Activated CD8-positive, alpha-beta T cell treated with anti-CD3 and anti-CD28 coated beads for 36 hours (primary cell): ENCODE results near the gene SASH1. TPM values are rescaled to one million over a fixed set of nuclear protein-coding genes. Genes with fewer than 3 reads are reported as not detected.

Experiments
- ATAC-seq: fragments of 200-7000 bp; cut with Tn5 transposase; one replicate; pipeline ENCODE4 v1.10.0; 2021; ENCODE audit warnings: mild to moderate bottlenecking, moderate library complexity
- CTCF ChIA-PET: fragments of 350-600 bp; sonication (Branson Sonifier 250); formaldehyde crosslinking; loops from one replicate; lab custom pipeline; 2021; ENCODE audit warnings: antibody characterized with exemption; lab: Charles Lee
- POLR2A ChIA-PET: fragments of 350-600 bp; sonication (Branson Sonifier 250); formaldehyde crosslinking; loops from one replicate; lab custom pipeline; 2021; ENCODE audit warnings: antibody characterized with exemption; lab: Charles Lee
- DNase-seq: peaks from one replicate; pipeline ENCODE4 v3.0.0-alpha.2; 2020
- H3K27ac Mint-ChIP-seq: one replicate; pipeline ENCODE4 v1.8.0; 2021; ENCODE audit warnings: mild to moderate bottlenecking, mixed read lengths
- H3K27me3 Mint-ChIP-seq: one replicate; pipeline ENCODE4 v1.8.0; 2021; ENCODE audit warnings: mixed read lengths
- H3K36me3 Mint-ChIP-seq: one replicate; pipeline ENCODE4 v1.8.0; 2021; ENCODE audit warnings: low read depth, mixed read lengths
- H3K4me1 Mint-ChIP-seq: one replicate; pipeline ENCODE4 v1.8.0; 2021; ENCODE audit warnings: low read depth, mixed read lengths
- H3K4me3 Mint-ChIP-seq: one replicate; pipeline ENCODE4 v1.8.0; 2021; ENCODE audit warnings: mild to moderate bottlenecking, moderate library complexity, mixed read lengths
- H3K9me3 Mint-ChIP-seq: one replicate; pipeline ENCODE4 v1.8.0; 2021; ENCODE audit warnings: mixed read lengths
- CTCF ChIP-seq: fragments of 200-600 bp; IDR thresholded peaks from one replicate; pipeline ENCODE4 v1.8.0; 2022; ENCODE audit warnings: antibody characterized with exemption, mild to moderate bottlenecking
- intact Hi-C: fragments of 100-400 bp; cut with micrococcal nuclease; formaldehyde crosslinking; loops from one replicate; pipeline ENCODE4 v1.10.0; 2022
- total RNA-seq, 2 experiments: library from RNA; stranded (reverse); gene quantifications; one replicate each; pipeline ENCODE4 v1.2.3, GENCODE V29; 2021

The SASH1 gene
- total RNA-seq, 2 experiments from 2014 or later, result 0.04 to 0.05 TPM

- Mint-ChIP-seq H3K4me1 (peaks cover 14% of the 10 kb centered on the region), H3K27ac (peak overlapping the region; percentile 66), H3K27me3 (no peaks in the 10 kb centered on the region), H3K36me3 (no peaks in the 10 kb centered on the region), H3K4me3 (no peak overlapping the region), H3K9me3 (no peaks in the 10 kb centered on the region)
- TF ChIP-seq CTCF, result no peak
- peak; percentile 41 for ATAC-seq
- DNase-seq, result no peak
- CTCF ChIA-PET, result no interaction called here
- intact Hi-C loops, result no loop called here
- POLR2A ChIA-PET, result interaction anchor here (1.0 kb wide), 1 partner anchor 14 kb away, joined by 3 read pairs; no protein-coding TSS in a partner anchor
These were observed 182.3 kb downstream of the SASH1 start for GRCh38 chr6:148524976-148525375.

GRCh38 chr6:148525453-148525852 is 182.8 kb downstream of the SASH1 start:
- intact Hi-C loops, result no loop called here

GRCh38 chr6:148526145-148526544 is 183.5 kb downstream of the SASH1 start:
- Mint-ChIP-seq H3K36me3 (no peaks in the 10 kb centered on the region), H3K4me3 (no peak overlapping the region), H3K9me3 (no peaks in the 10 kb centered on the region), H3K27ac (no peak overlapping the region), H3K4me1 (peaks cover 14% of the 10 kb centered on the region), H3K27me3 (no peaks in the 10 kb centered on the region)
- no peak for ATAC-seq
- TF ChIP-seq CTCF, result no peak
- CTCF ChIA-PET, result no interaction called here
- POLR2A ChIA-PET, result no interaction called here
- intact Hi-C loops, result no loop called here
- DNase-seq, result no peak

More at GRCh38 chr6:148525453-148525852, 182.8 kb downstream of the SASH1 start:
- Mint-ChIP-seq H3K36me3 (no peaks in the 10 kb centered on the region), H3K4me3 (no peak overlapping the region), H3K4me1 (peaks cover 14% of the 10 kb centered on the region), H3K9me3 (no peaks in the 10 kb centered on the region), H3K27me3 (no peaks in the 10 kb centered on the region), H3K27ac (peak overlapping the region; percentile 66)
- TF ChIP-seq CTCF, result no peak
- DNase-seq (peak; percentile 16), ATAC-seq (no peak)
- POLR2A ChIA-PET, result no interaction called here
- CTCF ChIA-PET, result no interaction called here

GRCh38 chr6:148528292-148528691 is 185.7 kb downstream of the SASH1 start:
- CTCF ChIA-PET, result interaction anchor here (1.2 to 1.3 kb wide), 2 partner anchors 20 to 29 kb away, joined by 4 read pairs; no protein-coding TSS in a partner anchor
- POLR2A ChIA-PET, result no interaction called here
- no peak for TF ChIP-seq CTCF
- no peak overlapping the region for H3K4me3 Mint-ChIP-seq
- H3K36me3 Mint-ChIP-seq, result no peaks in the 10 kb centered on the region
- ATAC-seq (no peak), DNase-seq (no peak)
- H3K27me3 Mint-ChIP-seq, result no peaks in the 10 kb centered on the region
- intact Hi-C loops, result no loop called here
- H3K9me3 Mint-ChIP-seq, result no peaks in the 10 kb centered on the region
- no peak overlapping the region for H3K27ac Mint-ChIP-seq
- H3K4me1 Mint-ChIP-seq, result peaks cover 10% of the 10 kb centered on the region

- Mint-ChIP-seq H3K4me3 (no peak overlapping the region), H3K9me3 (no peaks in the 10 kb centered on the region), H3K36me3 (no peaks in the 10 kb centered on the region), H3K27ac (no peak overlapping the region), H3K4me1 (peaks cover 10% of the 10 kb centered on the region), H3K27me3 (no peaks in the 10 kb centered on the region)
- ChIA-PET CTCF (interaction anchor here (1.2 to 1.3 kb wide), 2 partner anchors 20 to 28 kb away, joined by 4 read pairs; no protein-coding TSS in a partner anchor), POLR2A (no interaction called here)
- intact Hi-C loops, result no loop called here
- no peak for TF ChIP-seq CTCF
- ATAC-seq (no peak), DNase-seq (no peak)
These were observed 186.4 kb downstream of the SASH1 start for GRCh38 chr6:148529010-148529409.
